SU-DHL-6 (cell line): Measurements from ENCODE around the gene HMGCS1.
"Not testable (repeated sequence)": the region's sequence is repeated elsewhere in the genome, so short reads cannot be mapped to it uniquely, and the experiment has no call there.

Experiments used
- H2AFZ ChIP-seq: fragments of 200-600 bp; sonication (generic); 2 replicates; pipeline ENCODE4 v1.6.1; 2014; ENCODE audit warnings: low read depth, mild to moderate bottlenecking, moderate library complexity, mixed read lengths, antibody characterized with exemption, low read length; ENCODE audit not compliant: severe bottlenecking
- H3F3A ChIP-seq: fragments of 200-600 bp; shearing (Covaris generic); 2 replicates; pipeline ENCODE4 v1.6.0; 2016; ENCODE audit warnings: antibody characterized with exemption, mild to moderate bottlenecking; ENCODE audit not compliant: insufficient read depth
- H3K27ac ChIP-seq: fragments of 200-600 bp; sonication (generic); 2 replicates; pipeline ENCODE4 v1.5.1; 2016; ENCODE audit warnings: low read depth, mild to moderate bottlenecking, low read length, moderate library complexity, mixed read lengths
- H3K27me3 ChIP-seq: fragments of 200-600 bp; sonication (generic), shearing (Covaris generic); 2 replicates; pipeline ENCODE4 v1.6.0; 2014; ENCODE audit warnings: mild to moderate bottlenecking, low read length
- H3K36me3 ChIP-seq: fragments of 200-600 bp; sonication (generic); 2 replicates; pipeline ENCODE4 v1.6.1; 2014; ENCODE audit warnings: mild to moderate bottlenecking, low read length, mixed read lengths
- H3K4me2 ChIP-seq: fragments of 300-600, 200-600 bp; shearing (Covaris generic), sonication (generic); 2 replicates; pipeline ENCODE4 v1.6.0; 2014; ENCODE audit warnings: low read length, low read depth, mild to moderate bottlenecking; ENCODE audit not compliant: poor library complexity, severe bottlenecking
- H3K4me3 ChIP-seq: fragments of 200-600 bp; sonication (generic); 2 replicates; pipeline ENCODE4 v1.5.1; 2014; ENCODE audit warnings: antibody characterized with exemption, low read length, mild to moderate bottlenecking, mixed read lengths; ENCODE audit not compliant: insufficient read depth, poor library complexity, severe bottlenecking
- H3K79me2 ChIP-seq: fragments of 200-600 bp; sonication (generic); 2 replicates; pipeline ENCODE4 v1.6.1; 2014; ENCODE audit warnings: mild to moderate bottlenecking, low read length, moderate library complexity; ENCODE audit not compliant: insufficient read depth
- H3K9ac ChIP-seq: fragments of 200-600 bp; sonication (generic); 2 replicates; pipeline ENCODE4 v1.7.0; 2014; ENCODE audit warnings: mild to moderate bottlenecking, low read length
- H3K9me2 ChIP-seq: fragments of 200-600 bp; sonication (generic); replicated peaks from 2 replicates; pipeline ENCODE4 v1.6.1; 2014; ENCODE audit warnings: low read length; ENCODE audit not compliant: insufficient read depth
- H3K9me3 ChIP-seq: fragments of 200-600 bp; sonication (generic); 2 replicates; pipeline ENCODE4 v1.6.1; 2014; ENCODE audit warnings: low read length, mixed read lengths; ENCODE audit not compliant: insufficient read depth
- H4K20me1 ChIP-seq: fragments of 200-600 bp; sonication (generic); 2 replicates; pipeline ENCODE4 v1.6.1; 2014; ENCODE audit warnings: low read depth, mild to moderate bottlenecking, antibody characterized with exemption, low read length, moderate library complexity, mixed read lengths
- EZH2phosphoT487 ChIP-seq: fragments of 200-600 bp; sonication (generic), shearing (Covaris generic); conservative IDR thresholded peaks from 2 replicates; pipeline ENCODE4 v1.6.1; 2018; ENCODE audit warnings: mild to moderate bottlenecking, antibody characterized with exemption, low read length, moderate library complexity, mixed read lengths
- TF ChIP-seq, protein P1 (sequence below): fragments of 200-600 bp; sonication (generic); IDR thresholded peaks from one replicate; pipeline ENCODE4 v1.5.1; 2017; ENCODE audit warnings: antibody characterized with exemption, mild to moderate bottlenecking, low read length, moderate library complexity; ENCODE audit not compliant: insufficient read depth, poor library complexity, severe bottlenecking

The HMGCS1 gene

DNA sequence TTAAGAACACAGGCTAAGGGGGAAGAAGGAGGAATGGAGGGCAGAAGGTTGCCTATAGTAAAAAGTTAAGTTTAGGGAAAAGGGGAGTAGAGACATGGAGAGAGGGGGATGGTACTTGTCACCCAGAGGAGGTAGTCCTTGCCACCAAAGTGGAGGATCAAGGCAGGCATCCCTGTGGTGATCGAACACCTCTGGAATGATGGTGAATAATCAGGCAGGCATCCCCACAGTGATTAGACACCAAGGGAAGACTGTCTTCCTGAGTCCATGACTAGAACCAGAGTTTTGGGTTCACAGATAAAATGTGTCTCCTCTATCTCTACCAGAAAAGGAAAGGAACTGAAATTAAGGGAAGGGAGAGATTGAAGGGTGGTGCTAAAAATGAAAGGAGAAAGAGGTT lies 19.2 kb upstream of the HMGCS1 start:
- no peak overlapping the region for H3K9ac ChIP-seq
- no peaks in the 10 kb centered on the region for H4K20me1 ChIP-seq
- no peak for TF ChIP-seq EZH2phosphoT487
- no peaks in the 10 kb centered on the region for H3K36me3 ChIP-seq
- H3F3A ChIP-seq, result no peaks in the 10 kb centered on the region
- no peak overlapping the region for H3K4me2 ChIP-seq
- H3K27me3 ChIP-seq, result no peaks in the 10 kb centered on the region; the same call in 1 of the 2 replicates
- H3K4me3 ChIP-seq, result no peak overlapping the region
- H3K27ac ChIP-seq, result no peak overlapping the region
- H3K9me2 ChIP-seq, result no peaks in the 10 kb centered on the region
- H3K9me3 ChIP-seq, result no peaks in the 10 kb centered on the region; the same call in 1 of the 2 replicates
- H2AFZ ChIP-seq, result no peak overlapping the region
- H3K79me2 ChIP-seq, result no peaks in the 10 kb centered on the region

DNA sequence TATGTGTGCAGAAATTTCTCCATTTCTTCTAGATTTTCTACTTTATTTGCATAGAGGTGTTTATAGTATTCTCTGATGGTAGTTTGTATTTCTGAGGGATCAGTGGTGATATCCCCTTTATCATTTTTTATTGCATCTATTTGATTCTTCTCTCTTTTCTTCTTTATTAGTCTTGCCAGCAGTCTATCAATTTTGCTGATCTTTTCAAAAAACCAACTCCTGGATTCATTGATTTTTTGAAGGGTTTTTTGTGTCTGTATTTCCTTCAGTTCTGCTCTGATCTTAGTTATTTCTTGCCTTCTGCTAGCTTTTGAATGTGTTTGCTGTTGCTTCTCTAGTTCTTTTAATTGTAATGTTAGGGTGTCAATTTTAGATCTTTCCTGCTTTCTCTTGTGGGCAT lies 12.4 kb upstream of the HMGCS1 start:
- not testable (repeated sequence) for H3K9ac ChIP-seq, H3K36me3 ChIP-seq, H3F3A ChIP-seq, H3K79me2 ChIP-seq, H3K27ac ChIP-seq, H3K9me2 ChIP-seq, H3K27me3 ChIP-seq, H3K4me3 ChIP-seq, H4K20me1 ChIP-seq, H3K4me2 ChIP-seq, H3K9me3 ChIP-seq, H2AFZ ChIP-seq

GRCh38 chr5:43323488-43323887 lies 10.3 kb upstream of the HMGCS1 start:
- H3K9me2 ChIP-seq, H3K27me3 ChIP-seq, H3K9me3 ChIP-seq, H3K79me2 ChIP-seq, H3K4me3 ChIP-seq, H3K27ac ChIP-seq, H2AFZ ChIP-seq, H3F3A ChIP-seq, H3K9ac ChIP-seq, H3K4me2 ChIP-seq, H3K36me3 ChIP-seq, H4K20me1 ChIP-seq: not testable (repeated sequence)

DNA sequence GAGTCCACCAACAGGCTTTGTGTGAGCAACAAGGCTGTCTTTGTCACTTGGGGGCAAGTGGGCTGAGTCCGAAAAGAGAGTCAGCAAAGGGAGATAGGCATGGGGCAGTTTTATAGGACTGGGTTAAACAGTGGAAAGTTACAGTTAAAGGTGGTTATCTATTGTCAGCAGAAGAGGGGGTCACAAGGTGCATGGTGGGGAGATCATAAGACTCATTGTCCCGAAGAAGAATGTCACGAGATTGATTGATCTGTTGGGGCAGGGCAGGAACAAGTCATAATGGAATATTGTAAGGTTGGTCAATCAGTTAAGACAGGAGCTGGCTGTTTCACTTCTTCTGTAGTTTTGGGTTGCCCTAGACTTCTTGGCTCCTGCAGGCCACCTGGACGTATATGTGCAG lies 7.6 kb upstream of the HMGCS1 start:
- TF ChIP-seq, protein P1, sequence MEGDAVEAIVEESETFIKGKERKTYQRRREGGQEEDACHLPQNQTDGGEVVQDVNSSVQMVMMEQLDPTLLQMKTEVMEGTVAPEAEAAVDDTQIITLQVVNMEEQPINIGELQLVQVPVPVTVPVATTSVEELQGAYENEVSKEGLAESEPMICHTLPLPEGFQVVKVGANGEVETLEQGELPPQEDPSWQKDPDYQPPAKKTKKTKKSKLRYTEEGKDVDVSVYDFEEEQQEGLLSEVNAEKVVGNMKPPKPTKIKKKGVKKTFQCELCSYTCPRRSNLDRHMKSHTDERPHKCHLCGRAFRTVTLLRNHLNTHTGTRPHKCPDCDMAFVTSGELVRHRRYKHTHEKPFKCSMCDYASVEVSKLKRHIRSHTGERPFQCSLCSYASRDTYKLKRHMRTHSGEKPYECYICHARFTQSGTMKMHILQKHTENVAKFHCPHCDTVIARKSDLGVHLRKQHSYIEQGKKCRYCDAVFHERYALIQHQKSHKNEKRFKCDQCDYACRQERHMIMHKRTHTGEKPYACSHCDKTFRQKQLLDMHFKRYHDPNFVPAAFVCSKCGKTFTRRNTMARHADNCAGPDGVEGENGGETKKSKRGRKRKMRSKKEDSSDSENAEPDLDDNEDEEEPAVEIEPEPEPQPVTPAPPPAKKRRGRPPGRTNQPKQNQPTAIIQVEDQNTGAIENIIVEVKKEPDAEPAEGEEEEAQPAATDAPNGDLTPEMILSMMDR, result no peak
- no peak for TF ChIP-seq EZH2phosphoT487
- H3K9me2 ChIP-seq, result no peaks in the 10 kb centered on the region
- no peak overlapping the region for H3K27ac ChIP-seq
- H3K4me2 ChIP-seq, result no peak overlapping the region
- no peak overlapping the region for H2AFZ ChIP-seq
- H3K9ac ChIP-seq, result no peak overlapping the region
- no peaks in the 10 kb centered on the region for H3K27me3 ChIP-seq
- H3K9me3 ChIP-seq, result no peaks in the 10 kb centered on the region
- H3K79me2 ChIP-seq, result no peaks in the 10 kb centered on the region
- H3F3A ChIP-seq, result no peaks in the 10 kb centered on the region
- H3K4me3 ChIP-seq, result no peak overlapping the region
- H3K36me3 ChIP-seq, result no peaks in the 10 kb centered on the region
- H4K20me1 ChIP-seq, result no peaks in the 10 kb centered on the region

- Histone ChIP-seq H3K27me3 (no peaks in the 10 kb centered on the region), H3K9ac (no peak overlapping the region), H3K79me2 (peaks cover 18% of the 10 kb centered on the region), H3K4me3 (no peak overlapping the region), H2AFZ (no peak overlapping the region), H4K20me1 (peaks cover 12% of the 10 kb centered on the region), H3K36me3 (peaks cover 10% of the 10 kb centered on the region), H3K27ac (no peak overlapping the region), H3K9me2 (no peaks in the 10 kb centered on the region), H3K9me3 (no peaks in the 10 kb centered on the region), H3F3A (no peaks in the 10 kb centered on the region), H3K4me2 (no peak overlapping the region)
- TF ChIP-seq, protein P1, result no peak
- no peak for TF ChIP-seq EZH2phosphoT487
Measured at GRCh38 chr5:43316421-43316820, 3.2 kb upstream of the HMGCS1 start.
